HG03378 (cell line): Measurements from ENCODE around the gene TMEM123.

ENCODE experiments used
- ATAC-seq: cut with Tn5 transposase; IDR thresholded peaks from one replicate; pipeline ENCODE4 v1.9.1; 2021; ENCODE audit warnings: mild to moderate bottlenecking, moderate library complexity; ENCODE audit not compliant: unreplicated experiment

Gene TMEM123

GRCh38 chr11:102367364-102367763 is 85.2 kb downstream of the TMEM123 start:
- no peak for ATAC-seq

- ATAC-seq = no peak
Observed at GRCh38 chr11:102364991-102365390, 87.6 kb downstream of the TMEM123 start.

- ATAC-seq = peak; percentile 97
Observed at GRCh38 chr11:102361086-102362031, 91.2 kb downstream of the TMEM123 start.

DNA sequence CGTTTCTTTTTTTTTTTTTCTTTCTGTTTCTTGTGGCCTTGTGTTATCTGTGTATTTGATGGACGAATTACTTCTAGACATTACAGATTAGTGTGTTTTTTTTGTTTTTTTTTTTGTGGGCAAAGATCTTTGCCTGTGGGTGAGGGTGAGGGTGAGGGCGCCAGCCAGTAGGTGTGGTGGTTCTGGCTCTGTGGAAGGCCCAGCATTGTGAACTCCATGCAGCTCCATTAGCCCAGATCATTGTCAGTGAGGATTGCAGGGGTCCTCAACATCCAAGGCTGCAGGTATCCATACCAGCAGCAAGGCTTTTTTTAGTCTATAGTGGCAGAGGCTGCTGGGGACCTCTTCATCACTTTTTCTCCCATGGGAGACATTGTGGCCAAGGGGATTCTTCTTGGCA is 91.9 kb downstream of the TMEM123 start:
- ATAC-seq = no peak

DNA sequence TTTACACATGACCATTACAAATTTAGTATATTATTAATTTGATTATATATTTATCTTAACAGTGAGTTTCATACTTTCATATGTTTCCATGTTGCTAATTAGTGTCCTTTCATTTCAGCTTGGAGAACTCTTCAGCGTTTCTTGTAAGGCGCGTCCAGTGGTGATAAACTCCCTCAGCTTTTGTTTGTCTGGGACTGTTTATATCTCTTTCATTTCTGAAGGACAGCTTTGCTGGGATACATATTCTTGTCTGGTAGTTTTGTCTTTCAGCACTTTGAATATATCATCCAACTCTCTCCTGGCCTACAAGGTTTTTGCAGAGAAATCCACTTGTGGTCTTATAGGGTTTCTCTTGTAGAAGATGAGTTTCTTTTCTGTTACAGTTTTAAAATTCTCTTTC is 93.2 kb downstream of the TMEM123 start:
- ATAC-seq = no peak

- no peak for ATAC-seq
Observed at GRCh38 chr11:102357116-102357515, 95.4 kb downstream of the TMEM123 start.

GRCh38 chr11:102347462-102348370 is 104.8 kb downstream of the TMEM123 start:
- peak; percentile 26 for ATAC-seq

- ATAC-seq = peak; percentile 69
Observed at GRCh38 chr11:102346748-102347461, 105.7 kb downstream of the TMEM123 start, which contains the start of gene BIRC2. BIRC2 (plus strand) TSS chr11:102347214; CDS start chr11:102349855, 2,641 bp downstream.

DNA sequence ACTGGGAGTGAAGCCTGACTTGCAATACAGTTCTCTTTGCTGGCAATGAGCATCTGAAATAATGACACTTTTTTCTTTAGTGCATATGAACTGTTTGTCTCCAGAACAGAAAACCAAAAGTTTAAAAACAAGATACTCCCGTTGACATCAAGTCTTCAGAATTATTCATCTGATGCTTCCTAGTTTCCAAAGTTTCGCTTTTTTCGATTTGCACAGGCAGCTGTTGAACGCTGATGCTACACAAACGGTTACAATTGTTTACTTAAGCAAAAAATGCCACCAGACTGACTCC is 106.2 kb downstream of the TMEM123 start:
- no peak for ATAC-seq
